Stimulated activated naive CD8-positive, alpha-beta T cell treated with anti-CD3 and anti-CD28 coated beads, Interleukin-15, Interleukin-2, amounts not matched to agents 100 ng/mL and 50 ng/mL, for 24 hours (primary cell): Measurements from ENCODE around the gene MNX1.

Source experiments
- H3K27ac Mint-ChIP-seq: one replicate; pipeline ENCODE4 v1.8.0; 2021; ENCODE audit warnings: mild to moderate bottlenecking, mixed read lengths
- H3K27me3 Mint-ChIP-seq: one replicate; pipeline ENCODE4 v1.8.0; 2021; ENCODE audit warnings: mixed read lengths
- H3K36me3 Mint-ChIP-seq: one replicate; pipeline ENCODE4 v1.8.0; 2021; ENCODE audit warnings: low read depth, mixed read lengths
- H3K4me1 Mint-ChIP-seq: one replicate; pipeline ENCODE4 v1.8.0; 2021; ENCODE audit warnings: low read depth, mixed read lengths
- H3K4me3 Mint-ChIP-seq: one replicate; pipeline ENCODE4 v1.8.0; 2021; ENCODE audit warnings: mild to moderate bottlenecking, mixed read lengths
- H3K9me3 Mint-ChIP-seq: one replicate; pipeline ENCODE4 v1.8.0; 2021; ENCODE audit warnings: mixed read lengths

MNX1 gene

GRCh38 chr7:156962145-156962544, 48.3 kb downstream of the MNX1 start:
- H3K36me3 Mint-ChIP-seq = peaks cover 88% of the 10 kb centered on the region
- H3K4me1 Mint-ChIP-seq = peaks cover 8% of the 10 kb centered on the region
- H3K27me3 Mint-ChIP-seq = no peaks in the 10 kb centered on the region
- no peak overlapping the region for H3K4me3 Mint-ChIP-seq
- no peaks in the 10 kb centered on the region for H3K9me3 Mint-ChIP-seq
- no peak overlapping the region for H3K27ac Mint-ChIP-seq

- H3K4me3 Mint-ChIP-seq = no peak overlapping the region
- peak overlapping the region; percentile 40 for H3K27ac Mint-ChIP-seq
- H3K27me3 Mint-ChIP-seq = no peaks in the 10 kb centered on the region
- H3K36me3 Mint-ChIP-seq = peaks cover 83% of the 10 kb centered on the region
- no peaks in the 10 kb centered on the region for H3K9me3 Mint-ChIP-seq
- H3K4me1 Mint-ChIP-seq = peaks cover 37% of the 10 kb centered on the region
Observed at GRCh38 chr7:156956727-156957126, 53.7 kb downstream of the MNX1 start.

GRCh38 chr7:156954941-156955340, 55.5 kb downstream of the MNX1 start:
- H3K4me3 Mint-ChIP-seq = no peak overlapping the region
- H3K9me3 Mint-ChIP-seq = no peaks in the 10 kb centered on the region

More at GRCh38 chr7:156954941-156955340, 55.5 kb downstream of the MNX1 start:
- Mint-ChIP-seq H3K27me3 (no peaks in the 10 kb centered on the region), H3K27ac (no peak overlapping the region), H3K4me1 (peaks cover 47% of the 10 kb centered on the region), H3K36me3 (peaks cover 70% of the 10 kb centered on the region)
